Cerebellar nuclear complex (tissue), 1 donor: ENCODE results near the gene DSG3.
"Not testable (repeated sequence)": the region's sequence is repeated elsewhere in the genome, so short reads cannot be mapped to it uniquely, and the experiment has no call there.

Experiments
- DNase-seq, 2 experiments: peaks; one replicate each; lab custom pipeline; 2025; lab: John Stamatoyannopoulos, UW

The DSG3 gene

DNA sequence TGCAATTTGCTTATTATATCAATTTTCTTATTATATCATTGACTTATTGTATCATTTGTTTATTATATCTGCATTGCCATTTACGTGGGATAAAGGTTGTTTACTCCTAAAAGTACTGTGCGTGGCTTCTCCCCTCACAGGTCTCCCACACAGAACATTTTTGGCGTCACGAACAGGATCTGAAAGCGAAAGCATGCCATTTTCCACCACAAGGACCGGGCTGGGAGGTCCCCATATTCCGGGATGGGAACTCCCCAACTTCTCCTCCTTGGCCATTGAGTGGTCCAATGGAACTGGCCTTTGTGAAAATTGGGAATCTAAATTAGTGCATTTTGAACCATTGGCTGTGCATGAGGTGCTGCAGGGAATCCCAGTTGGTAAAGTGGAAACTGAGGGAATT is 45.6 kb downstream of the DSG3 start:
- no peak for DNase-seq

DNA sequence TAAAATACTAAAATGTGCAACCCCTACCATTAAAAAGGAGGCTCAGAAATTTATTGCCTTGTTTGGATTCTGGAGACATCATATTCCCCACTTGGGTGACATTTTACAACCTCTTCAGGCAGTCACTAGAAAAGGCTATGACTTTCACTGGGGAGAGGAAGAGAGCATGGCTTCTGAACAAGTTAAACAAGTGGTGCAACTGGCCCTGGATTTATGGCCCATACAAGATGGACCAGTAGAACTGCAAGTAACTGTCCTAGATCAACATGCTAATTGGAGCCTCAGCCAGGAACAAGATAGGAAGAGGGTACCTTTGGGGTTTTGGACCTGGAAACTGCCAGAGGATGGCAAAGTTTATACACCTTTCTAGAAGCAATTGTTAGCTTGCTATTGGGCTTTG is 46.4 kb downstream of the DSG3 start:
- no peak for DNase-seq

DNA sequence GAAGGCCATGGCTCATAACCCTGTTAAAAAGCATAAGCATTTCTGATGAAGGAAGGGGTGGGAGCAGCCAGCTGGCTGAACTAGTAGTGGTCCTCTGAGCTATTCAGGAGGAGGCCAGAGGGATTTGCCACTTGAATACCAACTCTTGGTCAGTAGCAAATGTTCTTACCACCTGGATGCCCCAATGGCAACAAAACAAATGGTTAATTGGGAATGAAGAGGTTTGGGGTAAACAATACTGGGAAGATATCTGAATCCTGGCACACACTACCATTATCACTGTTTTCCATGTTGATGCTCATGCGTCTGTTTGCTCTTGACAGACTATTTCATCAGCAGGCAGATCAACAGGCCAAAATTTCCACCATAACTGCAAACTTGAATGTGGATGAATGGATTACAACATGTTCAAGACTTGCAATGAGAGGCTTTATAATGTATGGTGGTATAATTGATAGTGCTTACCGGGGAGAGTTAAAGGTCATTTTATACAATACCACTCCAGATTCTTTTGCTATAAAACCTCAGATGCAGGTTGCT is 47.2 kb downstream of the DSG3 start:
- DNase-seq = not testable (repeated sequence)

DNA sequence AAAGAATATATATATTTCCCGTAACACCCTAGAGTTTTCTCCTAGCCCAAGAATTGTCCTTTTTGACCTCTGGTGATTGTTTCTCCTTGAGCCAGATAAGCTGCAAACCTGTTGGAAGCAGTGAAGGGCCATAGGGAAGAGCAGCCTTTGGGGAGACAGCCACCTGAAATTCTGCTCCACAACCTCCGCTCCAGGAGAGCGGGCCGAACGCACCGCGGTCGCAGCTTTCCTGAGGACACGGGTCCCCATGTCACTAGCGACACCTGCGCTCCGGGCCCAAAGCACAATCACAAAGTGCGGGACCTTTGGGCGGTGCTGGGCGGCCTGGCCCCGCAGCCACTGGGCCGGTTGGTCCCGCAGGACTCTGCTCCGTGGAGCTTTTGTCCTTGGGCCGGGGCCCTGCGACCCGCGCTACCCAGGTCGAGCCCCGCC is 49.9 kb downstream of the DSG3 start:
- DNase-seq = no peak

DNA sequence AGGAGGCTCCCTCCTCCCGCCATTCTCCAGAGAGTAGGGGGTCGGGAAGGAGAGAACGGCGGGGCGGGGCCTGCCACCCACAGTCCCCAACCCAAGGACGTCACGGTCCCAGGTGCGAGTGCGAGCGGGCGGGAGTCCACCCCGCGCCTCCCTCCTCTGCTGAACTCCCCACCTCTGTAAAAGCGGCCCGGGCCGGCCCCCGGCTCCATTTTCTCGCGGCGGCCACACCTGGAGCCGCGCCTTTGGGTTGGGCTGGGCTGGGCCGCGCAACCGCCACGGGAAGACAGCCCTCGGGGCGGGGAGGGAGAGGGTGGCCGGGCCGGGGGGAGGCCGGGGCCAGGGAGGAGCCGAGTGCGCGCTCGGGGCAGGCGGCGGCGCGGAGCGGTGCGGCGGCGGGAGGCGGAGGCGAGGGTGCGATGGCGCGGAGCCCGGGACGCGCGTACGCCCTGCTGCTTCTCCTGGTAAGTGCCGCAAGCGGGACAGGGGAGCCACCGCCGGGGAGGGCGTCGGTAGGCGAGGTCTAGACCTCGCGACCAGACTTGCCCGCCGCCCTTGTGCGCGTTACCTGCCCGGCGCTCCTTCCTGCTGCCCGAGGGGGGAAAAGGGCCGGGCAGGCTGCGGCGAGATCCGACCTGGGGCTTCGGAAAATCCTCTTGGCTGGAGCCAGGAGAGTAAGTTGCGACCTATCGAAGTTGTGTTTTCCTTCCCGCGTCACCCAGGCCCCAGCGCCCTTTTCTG is 50.5 kb downstream of the DSG3 start, which contains the start of gene DSG2:
DSG2 (plus strand) TSS at position 342 of the 738 bp plus-strand sequence; CDS start at position 417, 75 bp downstream.
- DNase-seq = no peak

DNA sequence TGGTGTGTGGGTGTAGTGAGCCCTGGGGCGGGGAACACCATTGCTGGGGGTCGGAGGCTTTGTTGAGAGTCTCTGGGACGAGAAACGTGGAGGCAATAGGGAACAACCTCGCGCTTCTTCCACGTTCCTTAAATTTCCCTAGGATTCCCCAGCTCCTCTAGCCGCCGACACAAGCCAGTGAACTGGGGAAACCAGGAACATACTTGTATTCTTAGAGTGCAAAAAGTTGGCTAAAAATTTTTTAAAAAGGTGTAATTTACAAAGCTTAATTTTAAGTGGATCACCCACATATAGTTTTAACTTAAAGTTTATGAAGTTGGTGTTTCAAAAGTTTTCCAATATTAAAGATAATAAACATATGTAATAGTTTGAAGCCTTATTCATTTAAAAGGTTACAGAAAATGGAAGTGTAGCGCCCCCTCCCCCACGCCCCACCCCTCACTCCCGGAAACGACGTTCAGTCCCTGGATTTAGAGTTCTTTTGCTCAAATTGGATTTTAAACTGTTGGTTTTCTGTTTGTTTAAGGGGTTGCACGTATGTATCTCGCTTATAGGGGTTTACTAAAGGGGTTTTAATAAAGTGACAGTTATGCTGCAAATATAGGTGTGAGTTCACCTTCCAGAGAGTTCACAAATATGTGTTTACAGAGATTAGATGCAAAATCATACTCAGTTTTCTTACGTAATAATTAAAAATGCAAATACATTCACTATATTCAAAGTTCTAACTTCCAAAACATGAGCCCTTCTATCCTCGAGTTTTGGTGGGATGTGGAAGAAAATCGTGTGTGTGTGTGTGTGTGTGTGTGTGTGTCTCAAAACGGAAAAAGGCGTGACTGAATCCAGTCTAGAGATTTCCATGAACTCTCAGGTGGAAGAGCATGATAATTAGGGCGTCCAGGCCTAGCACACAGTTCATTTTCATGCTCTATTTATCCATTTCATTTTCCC is 51.3 kb downstream of the DSG3 start:
- DNase-seq = no peak

DNA sequence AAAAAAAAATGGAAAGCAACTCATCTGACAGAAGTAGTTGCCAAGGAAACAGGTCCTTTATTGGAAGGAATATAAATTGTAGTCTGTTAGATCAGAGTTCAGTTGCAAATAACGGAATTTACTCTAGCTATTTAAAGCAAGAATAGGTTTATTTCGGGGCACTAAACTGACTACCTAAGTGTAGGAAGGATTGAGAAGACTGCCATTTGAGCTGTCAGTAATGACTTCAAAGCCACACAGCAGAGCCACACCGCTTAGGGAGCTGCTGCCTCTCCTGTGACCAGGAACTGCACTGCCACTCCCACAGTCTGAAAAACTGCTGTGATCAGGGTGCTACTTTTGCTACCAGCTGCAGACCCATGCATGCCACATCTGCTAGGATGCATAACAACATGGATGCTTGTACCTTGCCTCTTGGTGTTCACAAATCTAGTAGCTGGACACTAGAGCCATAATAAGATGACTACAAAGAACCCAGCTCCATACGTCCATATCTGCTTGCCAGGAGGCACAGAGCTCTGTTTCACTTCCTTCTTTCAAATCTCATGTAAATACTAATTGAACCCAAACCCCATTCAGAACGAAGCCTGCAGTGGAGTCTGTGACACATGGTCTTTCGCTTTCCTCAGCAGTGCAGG is 52.6 kb downstream of the DSG3 start:
- DNase-seq = no peak

DNA sequence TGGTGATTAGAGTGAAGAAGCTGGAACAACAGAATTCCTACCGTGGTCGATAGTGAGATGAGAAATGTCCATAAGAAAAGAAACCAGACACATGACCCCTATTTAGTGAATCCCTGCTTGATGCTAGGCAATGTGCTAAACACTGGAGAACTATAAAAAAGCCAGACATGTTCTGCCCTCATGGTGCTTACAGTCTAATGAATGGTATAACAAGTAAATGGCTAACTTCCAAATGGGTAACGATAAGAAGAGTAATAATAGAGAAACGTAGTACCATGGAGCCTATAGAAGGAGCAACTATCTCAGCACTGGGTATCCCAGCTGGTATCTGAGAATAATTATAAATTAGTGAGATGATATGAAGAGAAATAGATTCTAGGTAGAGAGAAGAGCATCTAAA is 55.5 kb downstream of the DSG3 start:
- DNase-seq = no peak

DNA sequence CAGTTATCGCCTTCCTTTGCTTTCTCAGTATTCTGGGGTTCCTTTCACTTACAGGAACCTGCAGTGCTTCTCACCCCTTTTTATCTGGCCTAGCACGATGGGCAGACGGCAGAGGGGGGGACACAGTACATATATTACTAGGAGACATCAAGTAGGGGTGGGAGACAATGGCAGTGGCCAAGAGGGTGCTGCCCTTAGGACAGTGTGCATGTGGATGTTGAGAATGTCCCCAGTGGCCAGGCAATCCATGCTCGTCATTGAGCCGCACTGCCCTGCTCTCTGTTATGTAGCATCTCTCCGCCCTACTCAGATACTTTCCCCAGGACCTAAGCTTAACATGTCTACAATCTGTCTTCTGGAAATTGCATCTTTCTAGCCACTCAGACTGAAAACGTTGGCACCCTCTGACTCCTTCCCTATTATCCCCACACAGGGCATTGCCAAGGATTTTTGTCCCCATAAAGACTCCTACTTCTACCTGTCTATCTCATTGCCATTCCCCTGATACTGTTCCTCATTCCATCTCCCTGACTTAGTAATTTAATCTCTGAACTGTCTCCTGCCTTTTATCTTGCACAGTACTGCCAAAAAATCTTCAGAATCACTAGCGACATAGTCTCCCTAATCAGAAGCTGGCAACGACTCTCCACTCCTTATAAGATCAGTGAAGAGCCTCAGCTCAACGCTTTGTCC is 57.1 kb downstream of the DSG3 start:
- no peak for DNase-seq

DNA sequence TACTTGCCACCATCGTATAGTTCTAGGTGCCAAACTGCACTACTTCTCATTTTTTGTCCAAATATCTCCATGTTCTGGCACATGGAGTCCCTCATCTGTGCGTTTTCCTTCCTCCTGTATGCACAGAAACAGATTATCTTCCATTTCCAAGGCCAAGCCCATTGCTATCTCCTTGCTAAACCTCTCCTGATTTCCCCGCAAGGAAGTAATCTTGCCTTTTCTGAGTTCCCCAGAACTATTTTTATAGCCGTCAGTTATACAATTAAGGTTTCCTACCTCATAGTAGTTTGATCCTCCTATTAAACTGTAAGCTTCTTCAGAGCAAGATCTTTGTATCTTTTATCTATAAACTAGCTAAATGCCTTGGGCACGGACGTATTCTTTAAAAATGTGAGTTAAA is 57.6 kb downstream of the DSG3 start:
- DNase-seq = no peak

DNA sequence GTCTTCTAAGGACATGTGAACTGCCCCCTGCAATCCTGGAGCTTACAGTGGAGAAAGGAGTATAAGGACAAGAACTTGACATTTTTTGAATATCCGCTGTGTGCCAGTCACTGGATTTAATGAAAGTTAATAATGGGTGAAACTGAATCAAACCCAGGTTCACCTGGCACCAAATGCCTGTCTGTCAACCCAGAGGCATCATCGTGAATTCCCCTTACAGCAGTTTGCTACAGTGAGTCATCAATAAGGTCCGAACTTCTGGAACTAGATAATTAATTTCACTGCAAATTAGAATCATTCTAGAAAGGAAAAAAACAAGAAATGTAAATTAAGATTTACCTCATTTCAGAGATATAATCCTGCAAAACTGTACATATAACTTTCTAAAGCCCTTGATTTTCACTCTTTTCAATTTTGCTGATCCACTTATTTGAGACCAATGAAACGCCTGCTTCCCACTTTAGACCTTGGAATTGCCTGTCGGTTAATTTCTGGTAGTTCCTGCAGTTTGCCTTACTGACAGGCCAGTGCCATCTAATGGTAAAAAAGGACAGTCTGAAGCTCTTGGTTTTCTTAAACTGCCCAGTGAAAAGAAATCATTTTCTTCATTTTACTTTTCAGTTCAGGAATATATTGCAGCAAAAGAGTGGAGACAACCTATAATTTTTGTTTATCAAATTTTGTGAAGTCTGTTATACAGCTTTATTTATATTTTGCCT is 58.6 kb downstream of the DSG3 start:
- no peak for DNase-seq

DNA sequence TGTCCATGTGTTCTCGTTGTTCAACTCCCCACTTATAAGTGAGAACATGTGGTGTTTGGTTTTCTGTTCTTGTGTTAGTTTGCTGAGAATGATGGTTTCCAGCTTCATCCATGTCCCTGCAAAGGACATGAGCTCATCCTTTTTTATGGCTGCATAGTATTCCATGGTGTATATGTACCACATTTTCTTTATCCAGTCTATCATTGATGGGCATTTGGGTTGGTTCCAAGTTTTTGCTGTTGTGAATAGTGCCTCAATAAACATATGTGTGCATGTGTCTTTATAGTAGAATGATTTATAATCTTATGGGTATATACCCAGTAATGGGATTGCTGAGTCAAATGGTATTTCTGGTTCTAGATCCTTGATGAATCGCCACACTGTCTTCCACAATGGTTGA is 59.6 kb downstream of the DSG3 start:
- not testable (repeated sequence) for DNase-seq

DNA sequence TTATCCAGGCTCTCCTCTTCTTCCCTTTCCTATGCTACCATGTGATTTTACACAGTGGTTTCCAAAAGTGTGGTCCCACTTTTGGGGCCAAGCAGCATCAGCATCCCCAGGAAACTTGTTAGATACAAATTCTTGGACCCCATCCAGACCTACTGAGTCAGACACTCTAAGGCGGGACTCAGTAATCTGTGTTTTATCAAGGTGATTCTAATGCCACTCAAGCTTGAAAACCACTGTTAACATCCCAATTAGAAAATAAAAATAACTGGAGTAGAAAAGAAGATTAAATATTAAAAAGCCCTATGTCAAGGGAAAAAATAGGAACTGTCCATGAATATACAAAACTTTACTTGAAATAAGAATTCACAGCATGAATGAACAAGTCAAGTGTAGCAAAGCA is 61.2 kb downstream of the DSG3 start:
- DNase-seq = no peak

DNA sequence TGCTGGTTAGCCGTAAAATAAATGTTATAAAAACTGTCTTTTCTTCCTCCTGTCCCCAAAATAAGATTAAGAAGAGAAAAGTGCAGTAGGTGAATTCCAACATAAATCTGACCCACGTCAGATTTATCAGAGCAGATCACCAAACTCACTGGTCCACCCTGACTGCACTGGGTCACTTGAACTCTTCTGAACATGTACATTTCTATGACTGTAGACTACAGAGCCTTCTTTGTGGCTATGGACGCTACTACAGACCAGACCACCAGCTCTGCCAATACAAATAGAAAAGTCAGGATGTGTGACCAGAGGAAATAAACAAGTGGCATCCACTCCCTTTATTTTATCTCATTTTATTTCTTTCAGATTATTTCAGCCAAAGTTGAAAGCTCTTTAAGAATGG is 62.0 kb downstream of the DSG3 start:
- DNase-seq = no peak

DNA sequence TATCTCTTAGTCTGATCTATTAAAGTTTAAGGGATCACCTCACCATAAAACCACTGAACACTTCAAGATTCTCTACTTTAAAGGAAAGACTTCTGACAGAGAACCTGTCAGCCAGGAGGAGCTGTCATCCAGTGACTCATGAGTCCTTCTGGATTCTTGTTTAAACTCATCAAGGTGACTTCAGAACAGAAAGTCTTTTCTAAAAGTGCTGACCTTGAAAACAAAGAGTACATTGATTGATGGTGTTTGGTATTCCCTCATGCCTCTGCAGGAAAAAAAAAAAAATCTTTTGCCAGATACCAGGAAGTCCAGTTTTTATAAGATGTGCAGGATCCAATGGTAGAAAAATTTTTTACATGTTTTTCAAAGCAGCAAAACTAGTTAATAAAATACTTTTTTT is 62.8 kb downstream of the DSG3 start:
- DNase-seq = no peak

DNA sequence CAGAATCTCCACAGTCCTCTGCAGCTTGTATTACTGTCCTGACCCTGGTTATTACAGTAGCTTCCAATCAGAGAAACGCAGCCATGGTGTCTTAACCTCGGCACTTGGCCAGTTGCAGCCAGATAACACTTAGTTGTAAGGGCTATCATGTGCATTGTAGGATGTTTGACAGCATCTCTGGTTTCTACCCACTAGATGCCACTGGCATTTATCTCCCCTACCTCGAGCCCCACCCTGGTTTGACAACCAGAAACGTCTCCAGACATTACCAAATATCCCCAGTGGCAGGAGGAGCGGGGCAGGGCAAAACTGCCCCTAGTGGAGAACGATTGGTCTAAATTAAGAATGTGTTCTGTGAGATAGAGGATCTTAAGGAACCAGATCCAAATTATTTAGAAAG is 63.6 kb downstream of the DSG3 start:
- no peak for DNase-seq

DNA sequence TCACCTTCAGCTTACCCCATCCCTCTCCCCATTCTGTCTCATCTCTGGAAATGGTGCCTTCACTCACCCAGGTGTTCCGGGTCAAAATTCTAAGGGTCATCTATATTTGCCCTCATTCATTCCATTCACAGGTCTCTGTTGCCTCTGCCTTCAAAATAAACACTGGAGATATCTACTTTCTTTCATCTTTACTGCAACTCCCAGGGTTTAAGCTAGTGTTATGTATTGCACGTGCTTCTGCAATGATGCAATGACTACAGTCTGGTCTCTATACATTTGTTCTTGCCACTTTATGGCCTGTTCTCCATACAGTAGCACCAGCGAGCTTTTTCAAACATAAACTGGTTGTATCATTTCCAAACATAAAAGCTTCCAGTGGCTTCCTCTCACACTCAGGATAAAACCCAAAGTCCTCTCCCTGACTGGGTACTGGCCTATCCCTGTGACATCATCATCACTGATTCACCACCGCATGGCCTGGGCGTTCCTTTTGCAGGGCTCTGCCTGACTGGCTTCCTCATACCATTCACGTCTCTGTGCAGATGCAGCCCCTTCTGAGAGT is 64.7 kb downstream of the DSG3 start:
- no peak for DNase-seq

DNA sequence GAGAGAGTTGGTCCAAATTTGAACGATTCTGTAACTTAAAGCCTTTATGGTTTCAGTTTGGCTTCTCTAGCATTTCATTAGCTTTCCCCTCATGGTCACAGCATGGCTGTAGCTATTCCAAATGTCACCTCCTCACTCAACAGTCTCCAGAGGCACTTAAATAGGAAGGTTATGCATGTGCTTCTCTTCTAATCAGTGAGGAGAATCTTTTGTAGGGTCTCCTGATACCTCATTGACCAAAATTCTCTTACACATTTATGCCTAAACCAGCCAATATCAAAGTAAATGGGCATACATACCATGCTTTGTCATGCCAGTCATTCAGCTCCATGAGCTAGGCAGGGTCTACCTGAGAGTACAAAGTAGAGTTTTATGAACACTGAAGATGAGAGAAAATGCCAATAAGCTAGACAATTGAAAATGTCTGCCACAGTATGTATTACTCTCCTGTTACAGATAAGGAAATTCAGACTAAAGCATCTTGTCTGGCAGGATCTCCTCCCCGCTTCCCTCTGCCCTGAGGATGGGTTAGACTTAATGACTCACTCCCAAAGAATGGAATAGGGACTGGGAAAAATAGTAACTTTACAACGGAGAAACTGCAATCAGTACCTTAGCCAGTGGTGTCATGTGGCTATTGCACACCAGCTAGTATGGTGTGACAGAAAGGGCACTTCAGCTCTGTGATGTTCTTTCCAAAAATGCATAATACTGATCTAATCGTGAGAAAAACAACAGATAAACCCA is 65.8 kb downstream of the DSG3 start:
- no peak for DNase-seq

DNA sequence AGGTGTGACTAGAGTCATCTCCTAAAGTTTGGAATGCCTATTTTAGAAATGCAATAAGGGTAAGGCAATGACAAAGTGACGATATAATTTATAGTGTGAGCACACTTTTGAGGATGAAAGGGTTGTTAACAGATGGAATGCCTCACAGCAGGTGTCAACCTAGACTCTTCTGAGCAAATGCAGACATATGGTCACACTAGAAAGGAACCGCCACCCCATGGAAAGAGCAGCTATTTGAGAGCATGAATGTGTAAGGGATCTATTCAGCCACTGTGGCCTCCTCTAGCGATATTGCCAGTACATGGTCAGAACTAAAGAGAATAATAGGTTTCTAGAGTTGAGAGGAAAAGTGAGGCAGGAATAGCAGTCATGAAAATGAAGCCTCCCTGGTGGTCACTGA is 68.9 kb downstream of the DSG3 start:
- DNase-seq = no peak

DNA sequence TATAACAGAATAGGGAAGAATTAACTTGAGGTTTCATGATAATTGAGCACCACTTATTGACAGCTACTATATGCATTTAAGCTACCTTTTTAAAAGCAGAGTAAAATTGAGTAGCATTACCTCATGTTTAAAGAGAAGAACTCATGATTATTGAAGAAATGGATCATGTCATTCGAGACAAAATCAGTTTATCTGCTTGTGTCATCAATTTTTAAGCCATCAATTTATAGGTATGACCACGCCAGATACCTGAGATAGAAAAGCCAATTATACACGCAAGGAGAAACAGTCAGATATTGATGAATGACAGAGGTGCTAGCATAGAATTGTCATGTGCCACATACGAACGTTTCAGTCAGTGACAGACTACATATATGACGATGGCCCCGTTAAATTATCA is 78.8 kb downstream of the DSG3 start:
- no peak for DNase-seq
